ENCODE results near the gene TBCD. TPM values are rescaled to one million over a fixed set of nuclear protein-coding genes. Genes with fewer than 3 reads are reported as not detected.

TBCD gene
- total and polyA plus RNA-seq, 9 of the 15 experiments (the other 6 are each of a cell fraction or from before 2014, with no cell fraction given): 8.9 to 98.5 (median 28.0) TPM

DNA sequence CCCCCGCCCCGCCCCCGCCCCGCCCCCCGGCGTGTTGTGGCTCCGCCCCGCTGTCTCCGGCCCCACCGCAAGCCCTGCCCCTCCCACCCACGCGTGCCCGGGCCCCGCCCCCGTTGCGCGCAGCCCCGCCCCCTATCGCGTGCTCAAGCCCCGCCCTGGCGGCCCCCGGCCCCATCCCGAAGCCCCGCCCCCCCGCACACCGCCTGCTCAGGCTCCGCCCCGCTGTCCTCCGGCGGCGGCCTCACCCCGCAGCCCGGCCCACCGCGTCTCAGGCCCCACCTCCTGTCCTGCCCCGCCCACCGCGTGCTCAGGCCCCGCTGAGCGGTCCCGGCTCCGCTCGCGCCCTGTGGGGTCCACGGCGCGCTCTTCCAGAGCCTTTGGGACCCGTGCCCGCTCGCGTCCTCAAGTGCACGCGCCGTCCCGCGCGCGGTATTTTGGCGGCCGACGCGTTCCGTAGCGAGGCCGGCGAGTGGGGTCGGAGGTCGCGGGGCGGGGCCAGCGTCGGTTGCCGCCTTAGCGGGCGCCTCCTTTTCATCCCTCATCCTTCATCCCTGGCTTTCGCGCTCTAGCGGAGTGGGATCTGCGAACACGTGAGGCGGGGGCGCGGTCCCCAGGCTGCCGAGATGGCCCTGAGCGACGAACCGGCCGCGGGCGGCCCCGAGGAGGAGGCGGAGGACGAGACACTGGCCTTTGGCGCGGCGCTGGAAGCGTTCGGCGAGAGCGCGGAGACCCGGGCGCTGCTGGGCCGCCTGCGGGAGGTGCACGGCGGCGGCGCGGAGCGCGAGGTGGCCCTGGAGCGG is at the start of gene TBCD (continued):
- TF ChIP-seq, protein P1, sequence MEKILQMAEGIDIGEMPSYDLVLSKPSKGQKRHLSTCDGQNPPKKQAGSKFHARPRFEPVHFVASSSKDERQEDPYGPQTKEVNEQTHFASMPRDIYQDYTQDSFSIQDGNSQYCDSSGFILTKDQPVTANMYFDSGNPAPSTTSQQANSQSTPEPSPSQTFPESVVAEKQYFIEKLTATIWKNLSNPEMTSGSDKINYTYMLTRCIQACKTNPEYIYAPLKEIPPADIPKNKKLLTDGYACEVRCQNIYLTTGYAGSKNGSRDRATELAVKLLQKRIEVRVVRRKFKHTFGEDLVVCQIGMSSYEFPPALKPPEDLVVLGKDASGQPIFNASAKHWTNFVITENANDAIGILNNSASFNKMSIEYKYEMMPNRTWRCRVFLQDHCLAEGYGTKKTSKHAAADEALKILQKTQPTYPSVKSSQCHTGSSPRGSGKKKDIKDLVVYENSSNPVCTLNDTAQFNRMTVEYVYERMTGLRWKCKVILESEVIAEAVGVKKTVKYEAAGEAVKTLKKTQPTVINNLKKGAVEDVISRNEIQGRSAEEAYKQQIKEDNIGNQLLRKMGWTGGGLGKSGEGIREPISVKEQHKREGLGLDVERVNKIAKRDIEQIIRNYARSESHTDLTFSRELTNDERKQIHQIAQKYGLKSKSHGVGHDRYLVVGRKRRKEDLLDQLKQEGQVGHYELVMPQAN (IDR thresholded peaks at IDR 0.05; ENCODE audit: borderline replicate concordance): peak; percentile 66
- TF ChIP-seq KLF16 (IDR thresholded peaks at IDR 0.05) (peak; percentile 75), NFRKB (IDR thresholded peaks at IDR 0.05; ENCODE audit: low read depth) (no peak), ZNF583 (CRISPR knock-in tag; IDR thresholded peaks at IDR 0.05) (no peak), SRSF3 (IDR thresholded peaks at IDR 0.05; ENCODE audit: insufficient read depth, low read length) (no peak), SIN3B (IDR thresholded peaks at IDR 0.05; ENCODE audit: low read depth) (peak; percentile 52; the same call in 1 of the 2 replicates), CBX5 (IDR thresholded peaks at IDR 0.05; ENCODE audit: borderline replicate concordance, low read depth) (no peak), POU5F1 (IDR thresholded peaks at IDR 0.05; ENCODE audit: borderline replicate concordance, low read depth, low read length, partially characterized antibody) (peak; percentile 83), ZKSCAN8 (CRISPR knock-in tag; IDR thresholded peaks at IDR 0.05) (no peak), RBM39 (optimal IDR thresholded peaks at IDR 0.05; ENCODE audit: low read depth, low read length) (no peak), E2F1 (CRISPR knock-in tag; IDR thresholded peaks at IDR 0.05) (peak; percentile 68), ELF1 (tag; IDR thresholded peaks at IDR 0.05) (no peak), CTBP1 (IDR thresholded peaks at IDR 0.05; ENCODE audit: borderline replicate concordance) (peak; percentile 97), ZBED1 (IDR thresholded peaks at IDR 0.05) (peak; percentile 42; the same call in 1 of the 2 replicates), HNRNPLL (IDR thresholded peaks at IDR 0.05; ENCODE audit: low read depth, low read length, poor library complexity, severe bottlenecking) (peak; percentile 41), ZNF507 (tag; conservative IDR thresholded peaks at IDR 0.05) (no peak), ZNF395 (CRISPR knock-in tag; IDR thresholded peaks at IDR 0.05) (peak; percentile 71; the same call in 1 of the 2 replicates), TFAP4 (CRISPR knock-in tag; IDR thresholded peaks at IDR 0.05; ENCODE audit: borderline replicate concordance) (peak; percentile 79)
- TF ChIP-seq, protein P2, sequence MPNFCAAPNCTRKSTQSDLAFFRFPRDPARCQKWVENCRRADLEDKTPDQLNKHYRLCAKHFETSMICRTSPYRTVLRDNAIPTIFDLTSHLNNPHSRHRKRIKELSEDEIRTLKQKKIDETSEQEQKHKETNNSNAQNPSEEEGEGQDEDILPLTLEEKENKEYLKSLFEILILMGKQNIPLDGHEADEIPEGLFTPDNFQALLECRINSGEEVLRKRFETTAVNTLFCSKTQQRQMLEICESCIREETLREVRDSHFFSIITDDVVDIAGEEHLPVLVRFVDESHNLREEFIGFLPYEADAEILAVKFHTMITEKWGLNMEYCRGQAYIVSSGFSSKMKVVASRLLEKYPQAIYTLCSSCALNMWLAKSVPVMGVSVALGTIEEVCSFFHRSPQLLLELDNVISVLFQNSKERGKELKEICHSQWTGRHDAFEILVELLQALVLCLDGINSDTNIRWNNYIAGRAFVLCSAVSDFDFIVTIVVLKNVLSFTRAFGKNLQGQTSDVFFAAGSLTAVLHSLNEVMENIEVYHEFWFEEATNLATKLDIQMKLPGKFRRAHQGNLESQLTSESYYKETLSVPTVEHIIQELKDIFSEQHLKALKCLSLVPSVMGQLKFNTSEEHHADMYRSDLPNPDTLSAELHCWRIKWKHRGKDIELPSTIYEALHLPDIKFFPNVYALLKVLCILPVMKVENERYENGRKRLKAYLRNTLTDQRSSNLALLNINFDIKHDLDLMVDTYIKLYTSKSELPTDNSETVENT (CRISPR knock-in tag; IDR thresholded peaks at IDR 0.05): peak; percentile 8; the same call in 1 of the 2 replicates
